H1 (cell line): ENCODE results near the gene ISOC2. TPM values are rescaled to one million over a fixed set of nuclear protein-coding genes. Genes with fewer than 3 reads are reported as not detected.
"Not testable (repeated sequence)": the region's sequence is repeated elsewhere in the genome, so short reads cannot be mapped to it uniquely, and the experiment has no call there.

ENCODE experiments used
- CTCF ChIA-PET: fragments of 300-600 bp; sonication (Branson Sonifier 250); formaldehyde crosslinking; loops from one replicate; lab custom pipeline; 2021; ENCODE audit not compliant: partially characterized antibody; lab: Charles Lee
- POLR2A ChIA-PET: fragments of 300-600 bp; sonication (Branson Sonifier 250); formaldehyde crosslinking; loops from one replicate; lab custom pipeline; 2021; ENCODE audit warnings: inconsistent platforms; ENCODE audit not compliant: partially characterized antibody; lab: Charles Lee
- DNase-seq, 2 experiments: peaks; one replicate each; pipeline versions ENCODE4 v3.0.0 to v3.0.0-alpha.2; 2010 to 2022; ENCODE audit warnings: low spot score in 2 of 2, low read depth in 1 of 2, mixed read lengths in 1 of 2
- FAIRE-seq: peaks from 2 replicates; lab custom pipeline; 2011; peaks lifted over from hg19 to GRCh38; lab: Jason Lieb, UNC
- H2AFZ ChIP-seq: 2 replicates; pipeline ENCODE4 v1.8.1; 2012; ENCODE audit warnings: low read length, inconsistent platforms
- H2AK5ac ChIP-seq: 2 replicates; pipeline ENCODE4 v1.6.1; 2013; ENCODE audit warnings: low read depth, low read length
- H2BK120ac ChIP-seq: replicated peaks from 2 replicates; pipeline ENCODE3; 2013; ENCODE audit warnings: low read depth, low read length, inconsistent platforms
- H2BK12ac ChIP-seq: 2 replicates; pipeline ENCODE4 v1.6.1; 2013; ENCODE audit warnings: low read depth, low read length
- H2BK15ac ChIP-seq: 2 replicates; pipeline ENCODE4 v1.6.1; 2013; ENCODE audit warnings: low read length
- H2BK20ac ChIP-seq: 2 replicates; pipeline ENCODE4 v1.6.1; 2013; ENCODE audit warnings: low read length
- H2BK5ac ChIP-seq: 2 replicates; pipeline ENCODE4 v1.6.1; 2013; ENCODE audit warnings: low read depth, low read length
- H3K14ac ChIP-seq: 2 replicates; pipeline ENCODE4 v1.6.1; 2013; ENCODE audit warnings: inconsistent platforms; ENCODE audit not compliant: insufficient read length
- H3K18ac ChIP-seq: 2 replicates; pipeline ENCODE4 v1.6.1; 2013; ENCODE audit warnings: low read length; ENCODE audit errors: extremely low read depth
- H3K23ac ChIP-seq: 2 replicates; pipeline ENCODE4 v1.6.1; 2013; ENCODE audit warnings: inconsistent platforms; ENCODE audit not compliant: insufficient read length
- H3K23me2 ChIP-seq: 2 replicates; pipeline ENCODE4 v1.6.1; 2013; ENCODE audit warnings: low read depth, low read length
- H3K27ac ChIP-seq: 2 replicates; pipeline ENCODE4 v1.6.1; 2011; ENCODE audit warnings: low read depth, low read length, inconsistent platforms
- H3K27me3 ChIP-seq, 4 experiments: replicated peaks in 1 of 4; 1 replicate in 1 of 4; 2 replicates in 3 of 4; pipeline versions ENCODE4 v1.6.1 to v1.8.1; 2011 to 2013; ENCODE audit warnings: low read length in 3 of 4, mild to moderate bottlenecking in 3 of 4, inconsistent platforms in 2 of 4, mixed read lengths in 2 of 4, moderate library complexity in 1 of 4; ENCODE audit not compliant: control insufficient read depth in 3 of 4, insufficient read depth in 3 of 4; ENCODE audit errors: extremely low read depth in 1 of 4
- H3K36me3 ChIP-seq, 4 experiments: 2 replicates each; pipeline versions ENCODE4 v1.6.1 to v1.8.1; 2011 to 2013; ENCODE audit warnings: mild to moderate bottlenecking in 4 of 4, low read length in 3 of 4, moderate library complexity in 2 of 4, control low read depth in 1 of 4, inconsistent platforms in 1 of 4; ENCODE audit not compliant: insufficient read depth in 4 of 4, control insufficient read depth in 2 of 4
- H3K4ac ChIP-seq: replicated peaks from 2 replicates; pipeline ENCODE3; 2013; ENCODE audit warnings: low read length, low read depth, mixed read lengths, inconsistent platforms; ENCODE audit not compliant: insufficient read length
- H3K4me1 ChIP-seq, 4 experiments: replicated peaks in 1 of 4; 1 replicate in 1 of 4; 2 replicates in 3 of 4; pipeline versions ENCODE4 v1.6.1 to v1.8.1; 2011 to 2013; ENCODE audit warnings: low read length in 3 of 4, inconsistent platforms in 2 of 4, mixed read lengths in 1 of 4; ENCODE audit not compliant: insufficient read depth in 4 of 4, control insufficient read depth in 3 of 4
- H3K4me2 ChIP-seq, 2 experiments: 2 replicates each; pipeline versions ENCODE4 v1.6.1 to v1.8.1; 2011 to 2013; ENCODE audit warnings: low read depth in 2 of 2, low read length in 2 of 2, control low read depth in 1 of 2, inconsistent platforms in 1 of 2, mild to moderate bottlenecking in 1 of 2; ENCODE audit not compliant: insufficient read depth in 1 of 2
- H3K4me3 ChIP-seq, 4 experiments: fragments of 200-600, 300-600 bp in 1 of 4; sonication (generic), shearing (Covaris generic), sonication (Bioruptor Twin) in 1 of 4; 2 replicates each; pipeline versions ENCODE4 v1.5.1 to v1.8.1; 2011 to 2016; ENCODE audit warnings: low read length in 4 of 4, low read depth in 3 of 4, control low read depth in 2 of 4, inconsistent platforms in 2 of 4, mild to moderate bottlenecking in 2 of 4, mixed read lengths in 1 of 4, moderate library complexity in 1 of 4; ENCODE audit not compliant: insufficient read depth in 2 of 4; ENCODE audit errors: extremely low read depth in 1 of 4
- H3K56ac ChIP-seq: replicated peaks from 2 replicates; pipeline ENCODE3; 2013; ENCODE audit warnings: low read depth, mild to moderate bottlenecking, mixed read lengths, low read length, inconsistent platforms; ENCODE audit not compliant: insufficient read length
- H3K79me1 ChIP-seq: 2 replicates; pipeline ENCODE4 v1.6.1; 2013; ENCODE audit warnings: low read depth, low read length, control low read depth
- H3K79me2 ChIP-seq, 2 experiments: 2 replicates each; pipeline versions ENCODE4 v1.6.1 to v1.8.1; 2012 to 2013; ENCODE audit warnings: low read length in 2 of 2, mild to moderate bottlenecking in 2 of 2, inconsistent platforms in 1 of 2; ENCODE audit not compliant: insufficient read depth in 2 of 2, control insufficient read depth in 1 of 2
- H3K9ac ChIP-seq, 4 experiments: replicated peaks in 1 of 4; 1 replicate in 1 of 4; 2 replicates in 3 of 4; pipeline versions ENCODE4 v1.6.1 to v1.8.1; 2011 to 2013; ENCODE audit warnings: low read depth in 3 of 4, low read length in 3 of 4, control low read depth in 2 of 4, mild to moderate bottlenecking in 2 of 4, moderate library complexity in 2 of 4, inconsistent platforms in 1 of 4; ENCODE audit errors: extremely low read depth in 1 of 4
- H3K9me3 ChIP-seq, 2 experiments: 2 replicates each; pipeline versions ENCODE4 v1.6.1 to v1.8.1; 2012 to 2013; ENCODE audit warnings: mild to moderate bottlenecking in 2 of 2, moderate library complexity in 2 of 2, control low read depth in 1 of 2, inconsistent platforms in 1 of 2, low read depth in 1 of 2, low read length in 1 of 2, mixed read lengths in 1 of 2; ENCODE audit not compliant: insufficient read depth in 2 of 2
- H4K20me1 ChIP-seq, 2 experiments: replicated peaks in 1 of 2; 2 replicates each; pipeline versions ENCODE3 to v1.8.1; 2011 to 2013; ENCODE audit warnings: inconsistent platforms in 2 of 2, low read length in 2 of 2, mild to moderate bottlenecking in 1 of 2; ENCODE audit not compliant: insufficient read depth in 2 of 2, control insufficient read depth in 1 of 2
- H4K5ac ChIP-seq: 2 replicates; pipeline ENCODE4 v1.6.1; 2013; ENCODE audit warnings: low read length, low read depth, mixed read lengths, inconsistent platforms; ENCODE audit not compliant: insufficient read length
- H4K8ac ChIP-seq: 2 replicates; pipeline ENCODE4 v1.8.0; 2013; ENCODE audit warnings: mild to moderate bottlenecking, moderate library complexity, low read length, inconsistent platforms; ENCODE audit not compliant: insufficient read depth; ENCODE audit errors: extremely low read depth
- H4K91ac ChIP-seq: replicated peaks from 2 replicates; pipeline ENCODE3; 2013; ENCODE audit warnings: low read length, mixed read lengths, inconsistent platforms; ENCODE audit not compliant: insufficient read length
- WGBS, 2 experiments: shearing (Covaris generic) in 1 of 2; methylation state at CpG; one replicate each; pipeline versions ENCODE4 v1.1.6 to v1.1.7; 2013 to 2015; ENCODE audit warnings: low lambda C conversion rate in 2 of 2, mixed read lengths in 2 of 2, inconsistent platforms in 1 of 2, low coverage in 1 of 2, missing lambda C conversion rate in 1 of 2; ENCODE audit not compliant: insufficient replicate concordance in 2 of 2, insufficient coverage in 1 of 2, insufficient read length in 1 of 2; ENCODE audit errors: extremely low coverage in 1 of 2, missing lambda C conversion rate in 1 of 2; 5-methylcytosine and 5-hydroxymethylcytosine counted together
- polyA plus RNA-seq, 7 experiments: library from polyadenylated mRNA; depleted of rRNA in 3 of 7; stranded (reverse) in 5 of 7; unstranded in 2 of 7; fragments of >200 nt in 5 of 7; fragments of 200-250 nt in 2 of 7; gene quantifications; 1 replicate in 5 of 7; 2 replicates in 1 of 7; 4 replicates in 1 of 7; pipeline versions ENCODE4 v1.2.1 to v1.2.3, GENCODE V29; 2011 to 2013; ENCODE audit warnings: missing spikeins in 2 of 7, mixed read lengths in 2 of 7
- total RNA-seq: library from RNA; stranded (reverse); fragmentation: NEBNext Ultra II Directional; extraction: Animal tissue kit (Norgen Biotek cat#: 25700); gene quantifications from 2 replicates; pipeline ENCODE4 v1.2.1, GENCODE V29; 2021

The ISOC2 gene
- total and polyA plus RNA-seq, 2 of the 8 experiments (the other 6 are each of a cell fraction or from before 2014, with no cell fraction given) = 96.9 to 152 TPM

GRCh38 chr19:55409179-55409578 is 52.3 kb downstream of the ISOC2 start:
- not testable (repeated sequence) for H4K8ac ChIP-seq, H3K27me3 ChIP-seq, H3K9me3 ChIP-seq, H3K4me3 ChIP-seq, H2BK20ac ChIP-seq, H3K23ac ChIP-seq, H2BK15ac ChIP-seq, H4K5ac ChIP-seq, H3K56ac ChIP-seq, H2AFZ ChIP-seq, H3K14ac ChIP-seq, FAIRE-seq, H3K9ac ChIP-seq, H2BK120ac ChIP-seq, DNase-seq, H3K27ac ChIP-seq, H2BK12ac ChIP-seq, H3K4ac ChIP-seq
- 0 out of 2 replicates have a peak overlapping the region, but pooled peaks have one; percentile 99 for H3K18ac ChIP-seq
- H3K79me2 ChIP-seq = peaks cover 12 to 26% of the 10 kb centered on the region in 2 experiments
- H4K20me1 ChIP-seq = peaks cover 17 to 19% of the 10 kb centered on the region in 2 experiments
- POLR2A ChIA-PET = interaction anchor here (0.7 to 34.6 kb wide), 12 partner anchors 10 to 518 kb away, joined by 3 to 874 read pairs (median 4); partner anchors contain the start of genes HSPBP1, RPL28, TMEM238 and UBE2S
- H4K91ac ChIP-seq = peak overlapping the region; percentile 100
- peak overlapping the region; percentile 95; the same call in 1 of the 2 replicates for H2AK5ac ChIP-seq
- H3K36me3 ChIP-seq = peaks cover 8 to 26% (median 19%) of the 10 kb centered on the region in 4 experiments
- WGBS, 2 experiments = 95% methylated on average over 8 of the region's 8 CpGs; no CpG with 5 or more reads in 1 of the 2 experiments
- peak overlapping the region in 1 of 2 experiments; percentile 99; a peak in 1 of 4 replicates for H3K4me2 ChIP-seq
- peak overlapping the region; percentile 97; the same call in 1 of the 2 replicates for H2BK5ac ChIP-seq
- peaks cover 0 to 20% (median 13%) of the 10 kb centered on the region in 4 experiments; a peak in 6 of 7 replicates for H3K4me1 ChIP-seq
- H3K79me1 ChIP-seq = peaks cover 15% of the 10 kb centered on the region
- peaks cover 13% of the 10 kb centered on the region for H3K23me2 ChIP-seq
- CTCF ChIA-PET = interaction anchor here (0.6 to 2.1 kb wide), 4 partner anchors 9 to 95 kb away, joined by 3 to 7 read pairs (median 6); no protein-coding TSS in a partner anchor
